GM19463 (cell line): ENCODE results near the gene MEG3.

Experiments used
- ATAC-seq: cut with Tn5 transposase; IDR thresholded peaks from one replicate; pipeline ENCODE4 v1.9.1; 2021; ENCODE audit warnings: mild to moderate bottlenecking, moderate library complexity; ENCODE audit not compliant: unreplicated experiment

MEG3 gene

GRCh38 chr14:100825713-100826331, at the start of gene MEG3:
Gene MEG3, plus strand, starts transcription at chr14:100826118.
- no peak for ATAC-seq

- ATAC-seq = no peak
These were observed 49.1 kb upstream of the MEG3 start for GRCh38 chr14:100776681-100777365.

GRCh38 chr14:100777366-100777817, 48.5 kb upstream of the MEG3 start:
- ATAC-seq = no peak

- no peak for ATAC-seq
These were observed 47.9 kb upstream of the MEG3 start for GRCh38 chr14:100777818-100778525.

GRCh38 chr14:100778526-100778882, 47.4 kb upstream of the MEG3 start:
- no peak for ATAC-seq

DNA sequence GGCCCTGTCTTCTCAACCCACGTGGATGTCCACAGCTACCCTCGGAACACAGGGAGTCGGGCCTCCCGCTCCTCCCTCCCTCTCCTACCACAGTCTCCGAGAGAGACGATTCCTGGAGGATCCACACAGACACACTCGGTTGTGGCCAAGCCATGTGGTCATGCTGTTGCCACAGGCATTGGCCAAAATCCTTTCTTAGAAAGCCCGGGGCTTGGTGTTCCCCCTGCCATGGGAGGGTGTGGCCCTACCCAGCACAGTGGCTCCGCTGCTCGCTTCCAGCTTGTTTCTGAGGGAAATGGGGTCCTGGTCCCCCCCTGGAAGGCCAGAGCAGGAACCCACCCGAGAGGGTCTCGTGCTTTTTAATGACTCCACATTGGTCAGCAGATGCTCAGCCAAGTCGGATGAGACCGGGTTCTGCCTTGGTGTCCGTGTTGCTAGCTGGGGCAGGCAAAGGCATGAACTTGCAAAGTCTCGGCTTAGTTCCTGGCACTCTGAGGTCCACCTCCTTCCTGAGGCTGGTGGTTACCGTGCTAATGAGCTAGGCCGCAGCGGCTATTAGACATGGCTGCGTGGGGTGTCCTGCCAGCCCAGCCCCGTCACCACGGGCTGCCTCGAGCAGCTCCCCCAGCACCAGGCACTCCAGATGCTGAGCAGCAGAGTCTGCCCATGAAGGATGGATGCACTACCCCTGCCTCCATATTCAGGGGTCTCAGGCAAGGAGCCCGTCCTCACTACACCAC, 46.8 kb upstream of the MEG3 start:
- ATAC-seq = no peak

GRCh38 chr14:100779691-100780080, 46.2 kb upstream of the MEG3 start:
- no peak for ATAC-seq

GRCh38 chr14:100780246-100780645, 45.7 kb upstream of the MEG3 start:
- no peak for ATAC-seq

DNA sequence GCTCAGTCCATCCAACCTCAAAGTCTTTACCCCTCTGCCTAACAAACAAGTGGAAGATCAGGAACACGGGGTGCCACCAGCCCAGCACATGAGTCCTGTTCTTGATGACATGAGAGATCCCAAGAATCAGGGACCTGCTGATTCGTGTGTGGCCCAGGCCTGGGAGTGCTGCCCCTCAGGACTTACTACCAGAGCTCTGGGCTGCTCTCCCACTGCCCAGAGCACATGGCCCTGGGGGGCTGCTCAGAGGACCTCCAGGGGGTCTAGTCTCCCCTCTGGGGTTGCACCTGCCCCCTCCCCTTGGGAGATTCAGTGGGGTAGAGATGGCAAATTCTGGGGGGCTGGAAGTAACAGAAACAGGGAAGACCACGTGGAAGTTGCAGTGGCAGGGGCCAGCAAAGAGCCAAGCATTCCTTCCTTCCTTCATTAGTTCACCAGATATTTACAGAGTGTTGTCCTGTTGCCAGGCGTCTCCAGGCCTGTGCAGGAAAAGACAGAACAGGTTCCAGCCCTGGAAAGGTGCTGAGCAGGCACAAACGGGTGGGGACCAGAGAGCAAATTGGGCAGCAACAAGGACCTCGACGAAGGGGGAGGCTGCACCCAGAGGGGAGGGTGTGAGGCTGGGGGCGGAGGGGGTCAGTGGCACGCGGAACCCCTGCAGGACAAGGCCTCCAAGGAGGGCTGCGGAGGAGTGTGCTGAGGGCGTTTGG, 45.1 kb upstream of the MEG3 start:
- ATAC-seq = no peak

DNA sequence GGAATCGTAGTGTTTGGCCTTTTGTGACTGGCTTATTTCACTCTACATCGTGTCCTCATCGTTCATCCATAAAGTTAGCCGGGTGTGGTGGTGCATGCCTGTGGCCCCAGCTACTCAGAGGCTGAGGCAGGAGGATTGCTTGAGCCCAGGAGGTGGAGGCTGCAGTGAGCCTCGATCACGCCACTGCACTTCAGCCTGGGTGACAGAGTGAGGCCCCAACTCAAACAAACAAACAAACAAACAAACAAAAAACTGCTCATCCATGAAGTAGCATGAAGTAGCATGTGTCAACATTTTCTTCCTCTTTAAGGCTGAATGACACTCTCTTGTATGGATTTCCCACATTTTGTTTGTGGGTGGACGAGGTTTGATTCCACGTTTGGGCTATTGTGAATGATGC, 44.0 kb upstream of the MEG3 start:
- ATAC-seq = no peak

DNA sequence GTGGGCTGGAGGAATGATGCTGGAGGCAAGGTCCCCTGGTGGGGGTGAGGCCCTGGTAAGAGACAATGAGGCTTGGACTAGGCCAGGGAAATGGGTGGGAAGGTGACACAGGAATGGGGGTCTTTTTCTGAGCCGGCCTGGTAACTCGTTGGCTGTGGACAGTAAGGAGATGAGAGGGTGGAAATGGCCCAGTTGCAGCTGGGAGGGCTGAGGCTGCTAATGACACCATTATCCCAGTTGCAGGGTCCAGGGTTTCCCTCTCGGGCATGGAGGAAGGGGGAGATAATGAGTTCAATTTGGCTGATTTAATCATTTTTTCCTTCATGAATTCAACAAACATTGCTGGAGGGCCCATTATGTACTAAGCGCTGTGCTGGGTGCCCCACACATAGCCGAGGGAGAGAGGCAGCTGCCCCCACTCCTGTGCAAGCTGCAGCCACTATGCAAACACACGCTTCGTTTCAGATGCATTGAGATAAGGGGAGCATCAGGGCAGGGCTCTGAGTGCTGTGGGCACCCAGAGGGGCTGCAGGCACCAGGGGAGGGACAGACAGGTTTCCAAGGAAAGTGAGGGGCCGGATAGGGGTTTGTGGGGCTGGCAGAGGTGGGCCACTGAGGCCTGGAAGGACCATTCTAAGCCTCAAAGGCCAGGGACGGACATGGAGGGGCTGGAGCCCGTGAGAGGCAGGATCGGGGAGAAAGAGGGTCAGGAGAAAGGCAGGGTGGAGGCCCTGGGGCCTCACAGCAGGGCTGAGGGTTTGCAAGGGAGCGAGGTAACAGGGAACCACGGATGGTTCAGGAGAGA, 43.2 kb upstream of the MEG3 start:
- ATAC-seq = no peak

DNA sequence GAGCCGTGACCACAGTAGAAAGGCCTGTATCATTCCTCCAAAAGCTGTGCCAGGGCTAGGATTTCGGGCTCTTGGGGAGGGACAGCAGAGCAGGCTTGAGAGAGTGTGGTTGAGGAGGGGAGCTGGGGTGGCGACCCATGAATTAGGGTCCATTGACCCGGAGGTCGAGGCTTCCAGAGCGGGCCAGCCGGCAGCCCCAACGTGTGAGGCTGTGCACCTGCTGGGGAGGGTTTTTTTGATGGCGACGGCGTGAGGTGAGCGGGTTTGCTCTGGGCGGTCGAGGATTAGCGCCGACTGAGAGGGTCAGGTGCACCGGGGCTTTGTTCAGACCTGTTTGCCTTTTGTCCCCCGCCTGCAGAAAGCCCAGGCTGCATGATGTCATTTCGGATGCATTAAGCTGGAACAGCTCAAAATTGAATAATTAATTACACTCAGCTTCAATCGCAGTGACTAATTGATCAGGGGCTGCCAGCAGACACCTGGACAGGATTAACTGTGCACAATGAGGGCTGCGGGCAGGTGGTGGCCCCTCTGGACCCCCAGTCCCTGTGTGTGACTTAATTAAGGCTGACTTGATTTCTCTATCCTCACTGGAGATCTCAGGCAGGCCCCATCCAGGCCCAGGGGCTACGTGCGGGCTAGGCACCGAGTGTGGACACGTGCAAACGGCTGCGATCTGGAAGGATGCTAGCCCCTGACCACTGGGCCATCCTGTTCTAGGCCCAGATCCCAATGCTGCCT, 42.1 kb upstream of the MEG3 start:
- ATAC-seq = no peak

DNA sequence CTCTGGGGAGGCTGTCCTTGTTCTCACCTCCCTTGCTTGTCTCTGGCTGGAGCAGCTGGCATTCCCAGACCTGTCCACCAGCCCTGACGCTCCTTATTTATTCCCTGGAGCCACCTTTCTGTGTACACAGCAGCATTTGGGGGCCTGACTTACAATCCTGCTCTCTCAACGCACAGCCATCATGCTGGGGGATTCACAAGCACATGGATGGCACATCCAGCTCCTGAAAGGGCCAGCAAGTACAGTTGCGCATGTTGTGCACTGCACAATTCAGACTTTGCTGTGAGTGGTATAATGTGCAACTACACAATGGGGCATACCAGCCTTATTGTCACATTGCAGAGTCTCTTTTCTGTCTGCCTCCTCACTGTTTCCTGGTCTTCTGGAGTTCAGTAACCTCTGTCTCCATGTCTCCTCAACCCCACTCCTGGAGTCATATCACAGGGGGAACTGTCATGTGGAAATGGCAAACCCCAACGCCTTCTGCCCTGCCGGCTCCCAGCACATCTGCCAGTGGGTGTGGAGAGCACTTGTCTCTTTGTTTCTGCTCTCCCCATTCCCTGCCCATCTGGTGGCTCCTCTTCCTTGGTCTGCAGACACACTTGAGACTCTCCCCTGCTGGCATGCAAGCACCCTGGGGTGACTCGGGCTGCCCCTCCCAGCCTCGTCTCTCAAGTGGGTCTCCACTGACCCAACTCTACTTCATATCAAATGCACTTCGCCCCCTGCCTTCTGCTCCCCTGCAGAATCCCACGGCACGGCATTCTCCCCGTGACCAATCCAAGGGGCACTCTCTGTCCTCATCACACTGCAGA, 41.2 kb upstream of the MEG3 start:
- no peak for ATAC-seq

GRCh38 chr14:100785338-100785615, 40.6 kb upstream of the MEG3 start:
- no peak for ATAC-seq

DNA sequence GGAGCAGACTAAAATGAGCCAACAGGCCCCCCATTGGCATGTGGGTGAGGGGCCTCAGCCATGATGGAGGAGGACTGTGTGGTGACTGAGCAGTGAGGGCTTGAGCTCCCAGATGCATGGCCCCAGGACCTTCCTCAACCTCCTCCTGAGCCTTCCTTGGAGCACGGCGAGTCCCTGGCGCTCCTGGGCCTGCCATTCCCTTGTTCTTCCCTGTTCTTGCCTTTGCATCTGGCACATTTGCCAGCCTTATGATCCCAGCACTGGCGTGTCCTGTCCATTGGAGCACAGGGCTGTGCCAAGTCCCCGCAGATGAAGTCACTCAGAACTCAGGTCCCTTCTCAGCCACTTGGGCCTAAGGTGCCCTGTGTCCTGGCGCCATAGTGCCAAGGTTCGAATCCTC, 40.3 kb upstream of the MEG3 start:
- no peak for ATAC-seq

- no peak for ATAC-seq
These were observed 39.8 kb upstream of the MEG3 start for GRCh38 chr14:100786131-100786530.

GRCh38 chr14:100786576-100787219, 39.2 kb upstream of the MEG3 start:
- ATAC-seq = no peak

GRCh38 chr14:100787659-100788058, 38.3 kb upstream of the MEG3 start:
- no peak for ATAC-seq
